Coronary artery (tissue), 2 donors: Measurements from ENCODE around the gene XCL2.

Experiments
- DNase-seq: peaks from one replicate; pipeline ENCODE4 v3.0.0-alpha.2; 2017; ENCODE audit warnings: low spot score
- H3K27ac ChIP-seq, 2 donors: fragments of 200-600 bp; sonication (generic); one replicate each; pipeline ENCODE4 v1.5.1; 2016 to 2019
- H3K4me3 ChIP-seq: fragments of 200-600 bp; sonication (generic); 2 replicates; pipeline ENCODE4 v1.5.1; 2016; ENCODE audit warnings: mild to moderate bottlenecking, moderate library complexity
- TF ChIP-seq, protein P1 (sequence below): fragments of 200-600 bp; sonication (generic); IDR thresholded peaks from one replicate; pipeline ENCODE4 v1.5.1; 2019; ENCODE audit warnings: antibody characterized with exemption

XCL2 gene

DNA sequence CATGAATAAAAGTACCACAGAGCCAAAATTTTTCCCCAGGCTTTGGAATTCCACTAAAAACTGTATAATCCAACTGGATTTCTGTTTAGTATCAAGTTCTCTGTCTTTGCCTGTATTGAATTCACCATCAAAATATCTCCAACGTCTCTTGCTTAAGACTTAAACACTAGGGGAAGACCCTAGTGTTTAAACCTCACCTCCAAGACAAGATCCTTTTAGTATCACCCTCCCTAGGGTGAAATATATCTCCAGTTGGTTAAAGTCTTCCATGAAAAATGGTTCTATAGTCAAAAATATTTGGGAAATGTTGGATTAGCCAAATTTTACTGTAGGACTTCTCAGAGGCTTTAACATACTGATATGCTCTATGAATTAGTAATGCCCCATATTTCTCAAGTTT lies 24.5 kb upstream of the XCL2 start:
- Histone ChIP-seq H3K27ac (no peak overlapping the region), H3K4me3 (no peak overlapping the region)
- TF ChIP-seq, protein P1, sequence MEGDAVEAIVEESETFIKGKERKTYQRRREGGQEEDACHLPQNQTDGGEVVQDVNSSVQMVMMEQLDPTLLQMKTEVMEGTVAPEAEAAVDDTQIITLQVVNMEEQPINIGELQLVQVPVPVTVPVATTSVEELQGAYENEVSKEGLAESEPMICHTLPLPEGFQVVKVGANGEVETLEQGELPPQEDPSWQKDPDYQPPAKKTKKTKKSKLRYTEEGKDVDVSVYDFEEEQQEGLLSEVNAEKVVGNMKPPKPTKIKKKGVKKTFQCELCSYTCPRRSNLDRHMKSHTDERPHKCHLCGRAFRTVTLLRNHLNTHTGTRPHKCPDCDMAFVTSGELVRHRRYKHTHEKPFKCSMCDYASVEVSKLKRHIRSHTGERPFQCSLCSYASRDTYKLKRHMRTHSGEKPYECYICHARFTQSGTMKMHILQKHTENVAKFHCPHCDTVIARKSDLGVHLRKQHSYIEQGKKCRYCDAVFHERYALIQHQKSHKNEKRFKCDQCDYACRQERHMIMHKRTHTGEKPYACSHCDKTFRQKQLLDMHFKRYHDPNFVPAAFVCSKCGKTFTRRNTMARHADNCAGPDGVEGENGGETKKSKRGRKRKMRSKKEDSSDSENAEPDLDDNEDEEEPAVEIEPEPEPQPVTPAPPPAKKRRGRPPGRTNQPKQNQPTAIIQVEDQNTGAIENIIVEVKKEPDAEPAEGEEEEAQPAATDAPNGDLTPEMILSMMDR = no peak
- DNase-seq = no peak

DNA sequence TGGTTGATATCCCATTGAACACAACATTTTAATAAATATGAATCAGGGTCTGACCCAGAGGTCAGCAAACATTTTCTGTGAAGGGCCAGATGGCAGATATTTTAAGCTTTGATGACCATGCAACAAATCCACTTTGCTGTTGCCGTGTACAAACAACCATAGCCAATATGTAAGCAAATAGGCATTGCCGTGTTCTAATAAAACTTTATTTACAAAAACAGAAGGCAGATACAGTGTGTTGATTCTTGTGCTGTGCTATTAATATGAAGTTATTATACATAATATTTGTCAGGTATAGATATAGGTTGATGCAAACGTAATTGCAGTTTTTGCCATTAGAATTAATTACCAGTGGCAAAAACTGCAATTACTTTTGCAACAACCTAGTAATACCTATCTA lies 23.8 kb upstream of the XCL2 start:
- TF ChIP-seq, protein P1 = no peak
- no peak overlapping the region for H3K4me3 ChIP-seq
- H3K27ac ChIP-seq = no peak overlapping the region
- DNase-seq = no peak

DNA sequence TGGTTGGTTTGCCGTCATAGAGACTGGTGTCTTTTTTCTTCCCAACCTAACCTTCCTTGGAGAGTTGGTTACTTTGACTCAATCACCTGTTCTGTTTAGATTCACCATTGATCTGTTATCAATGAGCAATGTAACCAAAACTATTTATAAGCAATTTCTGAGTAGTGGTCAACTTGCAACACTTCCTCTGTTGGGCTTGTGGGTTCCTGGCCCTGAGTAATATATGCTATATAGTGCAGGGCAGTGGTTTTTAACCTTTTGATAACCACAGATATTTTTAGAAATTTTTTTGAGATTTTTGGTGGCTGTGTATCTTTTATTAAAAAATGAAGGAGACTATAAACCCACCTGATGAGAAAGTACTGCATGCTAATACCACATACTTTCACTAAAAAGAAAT lies 23.2 kb upstream of the XCL2 start:
- DNase-seq = no peak
- TF ChIP-seq, protein P1 = no peak
- Histone ChIP-seq H3K27ac (no peak overlapping the region), H3K4me3 (no peak overlapping the region)

DNA sequence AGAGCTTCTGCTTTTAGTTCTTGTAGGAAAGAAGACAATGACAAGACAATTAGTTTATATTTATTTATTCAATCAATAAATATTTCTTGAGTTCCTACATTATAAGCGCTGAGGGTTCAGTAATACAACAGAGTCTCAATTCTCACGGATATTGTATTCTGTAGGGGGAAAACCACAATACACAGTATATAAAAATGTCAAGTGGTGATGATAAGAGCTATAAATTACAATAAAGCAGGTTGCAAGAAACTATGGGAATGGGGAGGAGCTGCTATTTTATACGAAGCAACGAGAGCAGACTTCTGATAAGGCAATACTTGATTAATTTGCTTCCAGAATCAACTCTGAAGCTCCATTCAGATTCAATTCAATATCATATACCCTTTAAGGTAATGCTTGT lies 22.0 kb upstream of the XCL2 start:
- TF ChIP-seq, protein P1 = no peak
- H3K27ac ChIP-seq = no peak overlapping the region

DNA sequence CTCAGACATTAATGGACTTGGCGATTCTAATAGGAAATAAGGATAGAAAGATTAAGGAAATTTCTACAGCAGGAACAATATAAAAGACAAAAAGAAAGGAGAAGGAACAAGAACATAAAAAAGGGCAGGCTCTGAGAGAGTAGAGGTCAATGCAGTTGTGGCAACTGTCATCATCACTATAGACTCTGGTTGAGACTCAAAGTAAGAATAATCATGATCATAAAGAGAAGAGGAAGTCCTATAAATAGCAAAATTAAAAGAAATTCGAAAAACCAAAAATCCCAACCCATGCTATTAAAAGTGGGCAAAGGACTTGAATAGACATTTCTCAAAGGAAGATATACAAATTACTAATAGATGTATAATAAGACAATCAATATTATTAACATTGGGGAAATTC lies 18.2 kb upstream of the XCL2 start:
- no peak overlapping the region for H3K4me3 ChIP-seq
- H3K27ac ChIP-seq = no peak overlapping the region
- TF ChIP-seq, protein P1 = no peak
- no peak for DNase-seq

More for the DNA sequence above, 22.0 kb upstream of the XCL2 start:
- no peak overlapping the region for H3K4me3 ChIP-seq
- DNase-seq = no peak

DNA sequence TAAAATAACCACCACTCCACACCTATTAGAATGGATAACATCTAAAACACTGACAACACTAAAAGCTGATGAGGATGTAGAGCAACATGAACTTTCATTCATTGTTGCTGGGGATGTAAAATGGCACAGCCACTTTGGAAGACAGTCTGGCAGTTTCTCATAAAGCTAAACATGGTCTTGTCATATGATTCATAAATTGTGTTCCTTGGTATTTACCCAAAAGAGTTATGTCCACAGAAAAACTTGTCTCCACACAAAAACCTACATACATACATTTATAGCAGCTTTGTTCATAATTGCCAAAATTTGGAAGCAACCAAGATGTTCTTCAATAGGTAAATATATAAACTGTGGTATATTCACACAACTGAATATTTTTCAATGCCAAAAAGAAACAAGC lies 16.6 kb upstream of the XCL2 start:
- TF ChIP-seq, protein P1 = no peak
- no peak for DNase-seq
- Histone ChIP-seq H3K4me3 (no peak overlapping the region), H3K27ac (no peak overlapping the region)

DNA sequence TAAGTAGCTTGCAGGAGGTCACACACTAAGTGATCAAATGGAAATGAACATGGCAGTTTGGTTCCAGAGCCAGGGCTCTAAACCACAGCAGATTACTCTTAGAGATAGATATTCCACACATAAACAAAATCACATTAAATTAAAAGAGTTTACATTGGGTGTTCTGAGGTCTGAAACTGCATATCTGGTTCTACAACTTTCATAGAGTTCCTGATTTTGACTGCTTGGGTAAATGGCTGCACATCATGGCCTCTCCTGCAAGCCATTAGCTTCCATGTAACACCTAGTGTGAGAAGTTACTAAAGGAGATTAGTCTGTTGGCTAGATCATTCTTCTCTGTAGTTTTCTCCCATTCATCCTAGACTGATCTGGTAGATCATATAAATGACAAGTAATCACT lies 12.8 kb upstream of the XCL2 start:
- no peak for DNase-seq
- no peak overlapping the region for H3K27ac ChIP-seq
- TF ChIP-seq, protein P1 = no peak

More for the DNA sequence above, 12.8 kb upstream of the XCL2 start:
- no peak overlapping the region for H3K4me3 ChIP-seq
